Endothelial cell of umbilical vein (primary cell): ENCODE measurements around the gene CHD9NB. TPM values are rescaled to one million over a fixed set of nuclear protein-coding genes. Genes with fewer than 3 reads are reported as not detected.

Source experiments
- BruUV-seq: library from RNA; stranded (reverse); fragments of 400-500 nt; replicated peaks from 2 replicates; lab custom pipeline; 2021; lab: Mats Ljungman, UMichigan
- CTCF ChIA-PET: fragments of 300-600, 350-600 bp; sonication (Branson Sonifier 250); formaldehyde crosslinking; loops from one replicate; lab custom pipeline; 2021; ENCODE audit warnings: antibody characterized with exemption, inconsistent platforms; lab: Charles Lee
- POLR2A ChIA-PET: fragments of 300-600, 350-600 bp; sonication (Branson Sonifier 250); formaldehyde crosslinking; loops from one replicate; lab custom pipeline; 2021; ENCODE audit warnings: antibody characterized with exemption, inconsistent platforms; lab: Charles Lee
- DNase-seq: peaks from one replicate; pipeline ENCODE4 v3.0.0-alpha.2; 2011; ENCODE audit warnings: low read depth, low spot score
- FAIRE-seq: peaks from 2 replicates; lab custom pipeline; 2011; peaks lifted over from hg19 to GRCh38; lab: Jason Lieb, UNC
- H2AFZ ChIP-seq: 2 replicates; pipeline ENCODE4 v1.6.0; 2012; ENCODE audit warnings: low read depth, low read length, control low read depth, inconsistent platforms
- H3K27ac ChIP-seq: 2 replicates; pipeline ENCODE4 v1.5.1; 2011; ENCODE audit warnings: low read depth, mild to moderate bottlenecking, control low read depth, low read length, moderate library complexity; ENCODE audit not compliant: insufficient read depth
- H3K27me3 ChIP-seq, 2 experiments: 2 replicates each; pipeline versions ENCODE4 v1.6.0 to v1.6.1; 2011; ENCODE audit warnings: low read length in 2 of 2, mixed read lengths in 1 of 2; ENCODE audit not compliant: control insufficient read depth in 2 of 2, insufficient read depth in 2 of 2
- H3K36me3 ChIP-seq, 2 experiments: 2 replicates in 1 of 2; 3 replicates in 1 of 2; pipeline ENCODE4 v1.5.1; 2011; ENCODE audit warnings: low read length in 2 of 2, mild to moderate bottlenecking in 1 of 2, moderate library complexity in 1 of 2; ENCODE audit not compliant: control insufficient read depth in 2 of 2, insufficient read depth in 2 of 2; ENCODE audit errors: extremely low read depth in 1 of 2
- H3K4me1 ChIP-seq: 3 replicates; pipeline ENCODE4 v1.5.1; 2011; ENCODE audit warnings: mild to moderate bottlenecking, low read length; ENCODE audit not compliant: control insufficient read depth, insufficient read depth; ENCODE audit errors: extremely low read depth
- H3K4me2 ChIP-seq: 2 replicates; pipeline ENCODE4 v1.6.1; 2011; ENCODE audit warnings: low read length, control low read depth, mixed read lengths; ENCODE audit not compliant: insufficient read depth
- H3K4me3 ChIP-seq, 3 experiments: fragments of 200-600 bp in 1 of 3; sonication (generic), shearing (Covaris generic) in 1 of 3; replicated peaks in 1 of 3; 2 replicates each; pipeline ENCODE4 v1.5.1; 2011 to 2016; ENCODE audit warnings: control low read depth in 3 of 3, low read length in 3 of 3, mild to moderate bottlenecking in 2 of 3, inconsistent platforms in 1 of 3, low read depth in 1 of 3, moderate library complexity in 1 of 3; ENCODE audit not compliant: insufficient read depth in 1 of 3
- H3K79me2 ChIP-seq: 2 replicates; pipeline ENCODE4 v1.6.0; 2012; ENCODE audit warnings: low read length, inconsistent platforms; ENCODE audit not compliant: control insufficient read depth, insufficient read depth
- H3K9ac ChIP-seq: replicated peaks from 2 replicates; pipeline ENCODE3; 2011; ENCODE audit warnings: low read length, control low read depth; ENCODE audit not compliant: insufficient read depth; ENCODE audit errors: extremely low read depth
- H3K9me1 ChIP-seq: replicated peaks from 3 replicates; pipeline ENCODE4 v1.6.0; 2011; ENCODE audit warnings: mild to moderate bottlenecking, low read length; ENCODE audit not compliant: control insufficient read depth, insufficient read depth; ENCODE audit errors: extremely low read depth
- H3K9me3 ChIP-seq: replicated peaks from 2 replicates; pipeline ENCODE4 v1.5.1; 2012; ENCODE audit warnings: low read length, inconsistent platforms; ENCODE audit not compliant: control insufficient read depth, insufficient read depth
- H4K20me1 ChIP-seq: replicated peaks from 2 replicates; pipeline ENCODE3; 2011; ENCODE audit warnings: mild to moderate bottlenecking, low read length; ENCODE audit not compliant: control insufficient read depth, insufficient read depth; ENCODE audit errors: extremely low read depth
- CTCF ChIP-seq, 2 donors: IDR thresholded peaks; 1 replicate in 1 of 2; 2 replicates in 1 of 2; pipeline ENCODE4 v1.5.1; 2011; ENCODE audit warnings: low read length in 2 of 2, mild to moderate bottlenecking in 2 of 2, moderate library complexity in 2 of 2, control low read depth in 1 of 2, inconsistent platforms in 1 of 2, low read depth in 1 of 2; ENCODE audit not compliant: insufficient read depth in 1 of 2; ENCODE audit errors: extremely low read depth in 1 of 2
- FOS ChIP-seq: IDR thresholded peaks from 2 replicates; pipeline ENCODE4 v1.6.1; 2011; ENCODE audit warnings: mild to moderate bottlenecking, low read length, moderate library complexity, borderline replicate concordance; ENCODE audit not compliant: insufficient read depth
- GATA2 ChIP-seq: IDR thresholded peaks from 2 replicates; pipeline ENCODE4 v1.7.0; 2011; ENCODE audit warnings: low read depth, mild to moderate bottlenecking, moderate library complexity, mixed read lengths, low read length; ENCODE audit not compliant: insufficient read length, insufficient read depth
- MYC ChIP-seq: IDR thresholded peaks from one replicate; pipeline ENCODE4 v1.6.1; 2011; ENCODE audit warnings: mild to moderate bottlenecking, low read depth, low read length
- POLR2A ChIP-seq: IDR thresholded peaks from 2 replicates; pipeline ENCODE4 v1.6.1; 2012; ENCODE audit warnings: low read depth, mild to moderate bottlenecking, control low read depth, low read length
- POLR2AphosphoS5 ChIP-seq: IDR thresholded peaks from 2 replicates; pipeline ENCODE4 v1.6.1; 2012; ENCODE audit warnings: low read depth, mild to moderate bottlenecking, control low read depth, low read length, moderate library complexity; ENCODE audit not compliant: insufficient read depth
- dilution Hi-C: fragments of 300-500 bp; cut with MboI; formaldehyde crosslinking; loops from one replicate; pipeline ENCODE4 v1.15.0; 2019; ENCODE audit warnings: low sequenced_read_pairs; ENCODE audit not compliant: extremely low pct_ligation_motif_present
- intact Hi-C: fragments of 100-400 bp; cut with micrococcal nuclease; formaldehyde crosslinking; loops from one replicate; pipeline ENCODE4 v1.10.0; 2022
- polyA plus RNA-seq, 4 experiments: library from polyadenylated mRNA; depleted of rRNA in 3 of 4; stranded (reverse) in 3 of 4; unstranded in 1 of 4; fragments of >200 nt; gene quantifications; 2 replicates each; pipeline versions ENCODE4 v1.2.1 to v1.2.3, GENCODE V29; 2011 to 2012; ENCODE audit warnings: missing spikeins in 1 of 4
- total RNA-seq: library from RNA; stranded (reverse); gene quantifications from 2 replicates; pipeline ENCODE4 v1.2.3, GENCODE V29; 2021

CHD9NB gene
- total and polyA plus RNA-seq, 2 donors (not counting 3 experiments of a cell fraction or from before 2014, with no cell fraction given): 0.44 to 0.66 TPM

DNA sequence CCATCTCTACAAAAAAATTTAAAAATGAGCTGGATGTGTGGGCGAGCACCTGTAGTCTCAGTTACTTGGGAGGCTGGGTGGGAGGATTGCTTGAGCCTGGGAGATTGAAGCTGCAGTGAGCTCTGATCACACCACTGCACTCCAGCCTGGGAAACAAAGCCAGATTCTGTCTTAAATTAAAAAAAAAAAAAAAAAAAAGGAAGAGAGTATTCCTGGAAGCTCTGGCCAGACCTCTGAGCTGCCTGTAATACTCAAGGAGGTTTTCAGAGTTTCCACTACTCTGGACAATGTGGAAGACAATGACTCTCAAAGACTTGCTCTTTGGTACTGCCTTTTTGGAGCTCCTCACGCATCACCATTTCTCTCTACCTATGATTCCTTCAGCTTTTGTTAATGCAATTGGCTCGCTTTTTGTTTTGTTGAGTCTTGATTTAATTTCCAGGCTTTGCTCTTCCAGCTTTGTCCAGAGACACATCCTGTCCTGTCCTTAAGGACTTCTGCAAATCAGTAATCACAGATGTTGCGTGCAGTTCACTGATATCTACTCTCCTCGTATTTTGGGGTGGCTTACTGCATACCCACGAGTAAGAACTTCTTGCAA is 12.9 kb upstream of the CHD9NB start:
- no peak overlapping the region for H2AFZ ChIP-seq
- no peak overlapping the region for H3K4me3 ChIP-seq
- dilution Hi-C loops: no loop called here
- no peak overlapping the region for H3K9ac ChIP-seq
- FAIRE-seq (no peak), DNase-seq (no peak)
- no peaks in the 10 kb centered on the region for H3K27me3 ChIP-seq
- no peaks in the 10 kb centered on the region for H3K36me3 ChIP-seq
- H3K9me3 ChIP-seq: no peaks in the 10 kb centered on the region
- ChIA-PET CTCF (interaction anchor here (0.6 to 1.8 kb wide), 4 partner anchors 13 to 142 kb away, joined by 3 to 5 read pairs (median 4); no protein-coding TSS in a partner anchor), POLR2A (no interaction called here)
- BruUV-seq: no TSS peak
- H3K27ac ChIP-seq: no peak overlapping the region
- intact Hi-C loops: no loop called here
- H3K4me2 ChIP-seq: no peak overlapping the region
- peaks cover 2% of the 10 kb centered on the region for H3K4me1 ChIP-seq
- TF ChIP-seq POLR2A (no peak), MYC (no peak), CTCF (IDR thresholded peaks at IDR 0.05; ENCODE audit: extremely low read depth in 1 of 2, insufficient read depth in 1 of 2, low read depth in 1 of 2, low read length in 2 of 2) (no peak)
- no peaks in the 10 kb centered on the region for H4K20me1 ChIP-seq
- no peaks in the 10 kb centered on the region for H3K9me1 ChIP-seq
- peaks cover 15% of the 10 kb centered on the region for H3K79me2 ChIP-seq

DNA sequence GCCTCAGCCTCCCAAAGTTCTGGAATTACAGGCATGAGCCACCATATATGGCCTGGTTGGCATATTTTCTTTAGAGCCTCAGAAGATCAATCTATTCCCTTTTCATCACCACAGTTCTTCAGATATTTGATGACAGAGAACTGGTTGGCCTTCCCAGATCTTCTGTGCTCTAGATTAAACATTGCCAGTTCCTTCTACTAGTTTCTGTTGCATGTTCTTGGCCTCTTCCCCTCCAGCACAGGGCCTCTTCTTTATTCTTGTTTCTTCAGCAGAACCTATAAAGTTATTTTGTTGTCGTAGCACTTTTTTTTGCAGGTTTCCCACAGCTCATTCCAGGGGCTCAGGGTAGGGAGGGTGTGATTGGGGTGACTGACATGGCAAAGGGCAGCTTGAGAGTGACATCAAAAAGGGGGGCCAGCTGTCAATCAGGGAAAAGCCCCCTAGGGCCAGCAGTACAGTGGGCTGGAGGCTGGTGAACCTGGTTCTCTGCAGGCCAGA is 11.4 kb upstream of the CHD9NB start:
- Histone ChIP-seq H3K79me2 (peaks cover 15% of the 10 kb centered on the region), H3K4me3 (no peak overlapping the region)

More for the DNA sequence above, 11.4 kb upstream of the CHD9NB start:
- POLR2A ChIA-PET: no interaction called here
- no peak for DNase-seq
- H2AFZ ChIP-seq: no peak overlapping the region
- H3K36me3 ChIP-seq: no peaks in the 10 kb centered on the region
- H3K4me2 ChIP-seq: no peak overlapping the region
- intact Hi-C loops: no loop called here
- no peaks in the 10 kb centered on the region for H4K20me1 ChIP-seq
- TF ChIP-seq POLR2AphosphoS5 (no peak), POLR2A (no peak), MYC (no peak), GATA2 (no peak), FOS (no peak)
- H3K9ac ChIP-seq: no peak overlapping the region
- FAIRE-seq: no peak
- CTCF ChIA-PET: interaction anchor here (1.2 to 1.3 kb wide), 3 partner anchors 90 to 156 kb away, joined by 3 read pairs; no protein-coding TSS in a partner anchor
- no peaks in the 10 kb centered on the region for H3K9me1 ChIP-seq
- H3K9me3 ChIP-seq: no peaks in the 10 kb centered on the region
- dilution Hi-C loops: no loop called here
- no peaks in the 10 kb centered on the region for H3K27me3 ChIP-seq
- no TSS peak for BruUV-seq
- H3K27ac ChIP-seq: no peak overlapping the region
- peaks cover 2% of the 10 kb centered on the region for H3K4me1 ChIP-seq
